IPS-20b (cell line): ENCODE measurements around the gene SSBP3.

Experiments
- H3K27ac ChIP-seq: one replicate; pipeline ENCODE4 v1.5.1; 2013; ENCODE audit warnings: low read length
- H3K27me3 ChIP-seq: 2 replicates; pipeline ENCODE4 v1.6.1; 2013; ENCODE audit warnings: mild to moderate bottlenecking, low read length, inconsistent platforms; ENCODE audit not compliant: insufficient read depth
- H3K36me3 ChIP-seq: 2 replicates; pipeline ENCODE4 v1.6.1; 2013; ENCODE audit warnings: low read depth, mild to moderate bottlenecking, inconsistent platforms, low read length, moderate library complexity; ENCODE audit not compliant: insufficient read depth
- H3K4me1 ChIP-seq: 2 replicates; pipeline ENCODE4 v1.6.1; 2013; ENCODE audit warnings: mild to moderate bottlenecking, control low read depth, inconsistent platforms, low read length, moderate library complexity; ENCODE audit not compliant: insufficient read depth
- H3K4me3 ChIP-seq: 2 replicates; pipeline ENCODE4 v1.5.1; 2013; ENCODE audit warnings: mild to moderate bottlenecking, low read length, inconsistent platforms
- H3K9ac ChIP-seq: 2 replicates; pipeline ENCODE4 v1.6.1; 2013; ENCODE audit warnings: low read depth, mild to moderate bottlenecking, inconsistent platforms, low read length, moderate library complexity
- H3K9me3 ChIP-seq: 2 replicates; pipeline ENCODE4 v1.6.1; 2013; ENCODE audit warnings: mild to moderate bottlenecking, low read depth, low read length, inconsistent platforms; ENCODE audit not compliant: insufficient read depth

The SSBP3 gene

DNA sequence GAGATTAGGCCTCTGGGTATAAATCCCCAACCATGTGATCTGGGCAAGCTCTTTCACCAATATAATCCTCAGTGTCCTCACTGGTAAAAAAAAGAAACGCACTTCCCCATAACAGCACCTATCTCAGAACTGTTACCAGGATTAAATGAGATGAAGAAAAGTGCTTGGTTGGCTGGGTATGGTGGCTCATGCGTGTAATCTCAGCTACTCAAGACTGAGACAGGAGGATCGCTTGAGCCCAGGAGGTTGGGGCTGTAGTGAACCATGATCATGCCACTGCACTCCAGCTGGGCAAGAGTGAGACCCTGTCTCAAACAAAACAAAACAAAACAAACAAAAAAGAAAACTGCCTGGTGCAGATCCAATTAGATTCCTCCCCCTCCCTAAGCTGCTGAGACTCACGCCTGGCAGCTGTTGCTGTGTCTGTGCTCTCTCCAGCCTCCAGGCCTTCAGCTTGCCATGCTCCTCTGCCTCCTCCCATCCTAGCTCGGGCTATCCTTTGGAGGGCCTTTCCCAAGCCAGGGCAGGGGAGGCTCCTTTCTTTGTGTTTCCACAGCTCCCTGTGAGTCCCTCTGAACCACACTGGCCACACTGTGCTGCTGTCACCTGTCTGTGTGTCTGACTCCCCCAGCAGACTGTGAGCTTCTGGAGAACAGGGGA, 225.4 kb downstream of the SSBP3 start:
- Histone ChIP-seq H3K27me3 (no peaks in the 10 kb centered on the region), H3K4me1 (no peaks in the 10 kb centered on the region), H3K9me3 (no peaks in the 10 kb centered on the region; the same call in 1 of the 2 replicates), H3K27ac (no peak overlapping the region), H3K4me3 (no peak overlapping the region), H3K36me3 (peaks cover 5% of the 10 kb centered on the region; the same call in 1 of the 2 replicates), H3K9ac (no peak overlapping the region)

GRCh38 chr1:54178296-54179070, 227.7 kb downstream of the SSBP3 start:
- Histone ChIP-seq H3K36me3 (peaks cover 5% of the 10 kb centered on the region; the same call in 1 of the 2 replicates), H3K27me3 (no peaks in the 10 kb centered on the region), H3K27ac (no peak overlapping the region), H3K4me1 (no peaks in the 10 kb centered on the region), H3K9me3 (no peaks in the 10 kb centered on the region; the same call in 1 of the 2 replicates), H3K9ac (no peak overlapping the region), H3K4me3 (no peak overlapping the region)

DNA sequence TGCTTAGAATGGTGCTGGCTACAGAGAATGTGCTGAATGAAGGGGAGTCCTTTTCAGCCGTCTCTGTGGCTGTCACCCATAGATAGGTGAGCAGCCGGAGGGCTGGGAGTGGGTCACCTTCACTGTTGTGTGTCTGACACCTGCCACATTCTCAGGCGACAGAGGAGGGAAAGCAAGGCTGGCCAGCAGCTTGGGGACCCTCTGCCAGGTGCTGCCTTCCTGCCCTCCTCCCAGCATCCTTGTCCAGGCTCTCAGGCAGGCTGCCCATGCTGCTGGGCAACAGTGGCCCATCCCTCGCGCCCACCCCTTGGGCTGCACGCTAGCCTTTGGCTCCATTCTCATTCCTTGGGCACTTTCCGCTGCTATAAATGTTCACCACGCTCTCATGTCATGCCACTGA, 228.5 kb downstream of the SSBP3 start:
- H3K27me3 ChIP-seq, result no peaks in the 10 kb centered on the region
- peaks cover 5% of the 10 kb centered on the region; the same call in 1 of the 2 replicates for H3K36me3 ChIP-seq
- no peak overlapping the region for H3K9ac ChIP-seq
- no peak overlapping the region for H3K27ac ChIP-seq
- H3K4me3 ChIP-seq, result no peak overlapping the region
- no peaks in the 10 kb centered on the region; the same call in 1 of the 2 replicates for H3K9me3 ChIP-seq
- H3K4me1 ChIP-seq, result no peaks in the 10 kb centered on the region

DNA sequence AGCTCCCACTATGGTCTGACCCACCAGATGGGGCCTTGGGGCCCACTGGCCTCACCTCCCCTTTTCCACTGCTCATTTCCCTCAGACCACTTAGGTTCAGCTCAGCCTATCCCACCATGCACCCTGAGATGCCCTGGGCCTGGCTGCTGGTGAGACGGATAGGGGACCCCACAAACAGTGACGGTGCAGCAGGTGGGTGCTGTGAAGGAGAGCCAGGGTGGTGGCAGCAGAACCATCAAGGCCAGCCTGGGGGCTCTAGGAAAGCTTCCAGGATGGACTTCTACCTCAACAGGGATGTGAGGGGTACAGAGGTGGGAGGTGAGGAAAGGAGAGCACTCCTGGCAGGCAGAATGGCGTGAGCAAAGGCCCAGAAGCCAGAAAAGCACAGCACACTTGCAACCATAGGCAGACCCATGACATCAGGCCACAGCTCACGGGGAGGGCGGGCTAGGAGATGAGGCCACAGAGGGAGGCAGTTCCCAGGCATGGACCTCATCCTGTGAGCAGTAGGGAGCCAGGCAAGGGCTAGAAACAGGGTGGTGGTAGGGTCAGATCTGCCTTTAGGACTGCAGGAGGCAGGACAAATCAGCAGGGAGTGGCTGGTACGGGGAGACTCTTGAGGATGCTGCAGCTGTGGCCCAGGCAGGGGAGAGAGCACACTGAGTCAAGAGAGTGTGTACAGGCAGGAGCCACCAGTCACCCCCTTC, 229.4 kb downstream of the SSBP3 start:
- Histone ChIP-seq H3K27me3 (no peaks in the 10 kb centered on the region), H3K9me3 (no peaks in the 10 kb centered on the region; the same call in 1 of the 2 replicates), H3K27ac (no peak overlapping the region), H3K36me3 (peaks cover 5% of the 10 kb centered on the region; the same call in 1 of the 2 replicates), H3K4me3 (no peak overlapping the region), H3K4me1 (no peaks in the 10 kb centered on the region), H3K9ac (no peak overlapping the region)
